Measurements from ENCODE around the gene HCRT. TPM values are rescaled to one million over a fixed set of nuclear protein-coding genes. Genes with fewer than 3 reads are reported as not detected.
A peak's percentile ranks its signal among the peaks of the same experiment; 100 is the strongest.

HCRT gene
- total RNA-seq, 2 donors from 2014 or later, result not detected

DNA sequence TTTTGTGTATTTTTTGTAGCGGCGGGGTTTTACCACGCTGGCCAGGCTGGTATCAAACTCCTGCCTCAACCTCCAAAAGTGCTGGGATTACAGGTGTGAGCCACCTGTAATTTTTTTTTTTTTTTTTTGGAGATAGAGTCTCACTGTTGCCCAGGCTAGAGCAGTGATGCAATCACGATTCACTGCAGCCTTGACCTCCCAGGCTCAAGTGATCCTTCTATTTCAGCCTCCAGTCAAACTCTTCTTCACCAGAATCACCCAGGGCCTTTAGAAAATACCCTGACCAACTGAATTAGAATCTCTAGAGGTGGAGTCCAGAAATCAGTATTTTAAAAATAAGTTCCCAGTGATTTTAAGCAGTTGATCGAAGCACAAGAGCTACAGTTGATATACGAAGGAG, 50.1 kb downstream of the HCRT start:
- Histone ChIP-seq H3K4me3 (no peak overlapping the region), H3K27ac (peak overlapping the region; percentile 66 to 70), H3K27me3 (no peaks in the 10 kb centered on the region), H3K9me3 (no peaks in the 10 kb centered on the region), H3K36me3 (peaks cover 3% of the 10 kb centered on the region), H3K4me1 (peaks cover 3 to 95% of the 10 kb centered on the region in 2 donors)
- TF ChIP-seq, protein P1, sequence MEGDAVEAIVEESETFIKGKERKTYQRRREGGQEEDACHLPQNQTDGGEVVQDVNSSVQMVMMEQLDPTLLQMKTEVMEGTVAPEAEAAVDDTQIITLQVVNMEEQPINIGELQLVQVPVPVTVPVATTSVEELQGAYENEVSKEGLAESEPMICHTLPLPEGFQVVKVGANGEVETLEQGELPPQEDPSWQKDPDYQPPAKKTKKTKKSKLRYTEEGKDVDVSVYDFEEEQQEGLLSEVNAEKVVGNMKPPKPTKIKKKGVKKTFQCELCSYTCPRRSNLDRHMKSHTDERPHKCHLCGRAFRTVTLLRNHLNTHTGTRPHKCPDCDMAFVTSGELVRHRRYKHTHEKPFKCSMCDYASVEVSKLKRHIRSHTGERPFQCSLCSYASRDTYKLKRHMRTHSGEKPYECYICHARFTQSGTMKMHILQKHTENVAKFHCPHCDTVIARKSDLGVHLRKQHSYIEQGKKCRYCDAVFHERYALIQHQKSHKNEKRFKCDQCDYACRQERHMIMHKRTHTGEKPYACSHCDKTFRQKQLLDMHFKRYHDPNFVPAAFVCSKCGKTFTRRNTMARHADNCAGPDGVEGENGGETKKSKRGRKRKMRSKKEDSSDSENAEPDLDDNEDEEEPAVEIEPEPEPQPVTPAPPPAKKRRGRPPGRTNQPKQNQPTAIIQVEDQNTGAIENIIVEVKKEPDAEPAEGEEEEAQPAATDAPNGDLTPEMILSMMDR (IDR thresholded peaks at IDR 0.05), result no peak
- no peak for DNase-seq (ENCODE audit: low spot score)

Other genes with a start within 250 kb of the HCRT start
- 10 to 100 TPM; 23.1 to 29.5 TPM for gene CNP, start 218.7 kb downstream of the HCRT start, total RNA-seq
- 10 to 100 TPM; 42.7 to 47.1 TPM for gene DNAJC7, start 168.0 kb downstream of the HCRT start, total RNA-seq
- gene NKIRAS2, start 165.4 kb downstream of the HCRT start, total RNA-seq, result 10 to 100 TPM; 64.8 to 69.8 TPM
- gene C17orf113, start 134.9 kb downstream of the HCRT start, total RNA-seq, result under 1 TPM; 0.74 to 0.94 TPM
- gene ZNF385C, start 87.0 kb downstream of the HCRT start, total RNA-seq, result not detected
- 1 to 10 TPM; 3.5 to 4.3 TPM for gene DHX58, start 72.7 kb downstream of the HCRT start, total RNA-seq
- 10 to 100 TPM; 11.3 to 11.4 TPM for gene KAT2A, start 64.1 kb downstream of the HCRT start, total RNA-seq
- gene HSPB9, start 62.6 kb downstream of the HCRT start, total RNA-seq, result not detected
- gene RAB5C, start 30.5 kb downstream of the HCRT start, total RNA-seq, result 10 to 100 TPM; 39.9 to 92.6 TPM
- under 1 TPM; 0.15 to 0.35 TPM for gene KCNH4, start 4.3 kb downstream of the HCRT start, total RNA-seq
- 10 to 100 TPM; 13.1 to 19.3 TPM for gene GHDC, start 9.0 kb upstream of the HCRT start, total RNA-seq
- 10 to 100 TPM; 31.4 to 49.1 TPM for gene STAT5B, start 90.9 kb upstream of the HCRT start, total RNA-seq
- gene STAT5A, start 103.0 kb upstream of the HCRT start, total RNA-seq, result 10 to 100 TPM; 16.9 to 51.2 TPM
- gene STAT3, start 203.0 kb upstream of the HCRT start, total RNA-seq, result 100 to 1,000 TPM; 105 to 150 TPM
- gene CAVIN1, start 237.8 kb upstream of the HCRT start, total RNA-seq, result 100 to 1,000 TPM; 202 to 348 TPM